Activated T-cell treated with anti-CD3 and anti-CD28 coated beads, Interleukin-2, amount 50 U/mL, for 24 hours (primary cell): ENCODE results near the gene PLCH2.
A peak's percentile ranks its signal among the peaks of the same experiment; 100 is the strongest.

Experiments
- DNase-seq: peaks from one replicate; pipeline ENCODE4 v3.0.0-alpha.2; 2020
- H3K27ac Mint-ChIP-seq: 2 replicates; pipeline ENCODE4 v1.8.0; 2020; ENCODE audit warnings: mild to moderate bottlenecking, mixed read lengths
- H3K27me3 Mint-ChIP-seq: 2 replicates; pipeline ENCODE4 v1.8.0; 2020; ENCODE audit warnings: mixed read lengths
- H3K36me3 Mint-ChIP-seq: 2 replicates; pipeline ENCODE4 v1.8.0; 2020; ENCODE audit warnings: low read depth, mixed read lengths
- H3K4me1 Mint-ChIP-seq: 2 replicates; pipeline ENCODE4 v1.8.0; 2020; ENCODE audit warnings: low read depth, mixed read lengths
- H3K4me3 Mint-ChIP-seq: 2 replicates; pipeline ENCODE4 v1.8.0; 2020; ENCODE audit warnings: mild to moderate bottlenecking, moderate library complexity, mixed read lengths
- H3K9me3 Mint-ChIP-seq: 2 replicates; pipeline ENCODE4 v1.8.0; 2020; ENCODE audit warnings: mixed read lengths

PLCH2 gene

DNA sequence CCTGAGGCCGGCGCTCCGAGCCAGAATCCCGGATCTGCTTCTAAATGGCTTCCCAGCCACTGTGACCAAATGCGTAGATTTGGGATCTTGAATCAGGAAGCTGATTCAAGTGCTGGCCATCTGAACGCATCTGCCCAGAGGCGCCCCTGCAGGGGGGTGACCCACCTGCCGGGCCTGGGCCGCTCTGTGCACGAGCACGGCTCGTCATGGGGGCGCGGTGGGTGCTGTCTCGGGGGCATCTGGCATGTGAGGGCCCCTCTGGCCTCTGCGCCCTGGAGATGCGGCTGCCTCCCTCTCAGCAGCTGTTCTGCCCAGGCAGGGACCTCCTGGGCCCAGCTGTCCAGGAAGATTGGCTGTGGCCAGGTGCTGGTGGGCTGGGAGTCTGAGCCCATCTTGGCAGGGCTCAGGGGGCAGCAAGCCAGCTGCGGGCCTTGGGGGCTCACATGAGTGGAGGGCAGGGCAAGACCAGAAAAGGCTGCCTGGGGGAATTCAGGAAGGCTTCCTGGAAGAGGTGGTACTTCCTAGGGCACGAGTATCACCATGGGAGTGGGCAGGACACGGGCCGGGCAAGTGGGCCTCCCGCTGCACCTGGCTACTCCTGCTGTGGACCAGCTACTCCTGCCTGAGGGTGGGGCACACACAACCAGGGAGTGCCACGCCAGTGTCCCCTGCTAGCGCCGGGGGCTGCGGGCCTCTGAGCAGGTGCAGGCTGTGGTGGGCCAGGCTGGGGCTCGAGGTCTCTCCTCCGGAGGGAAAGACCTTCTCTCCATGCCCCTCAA is 25.1 kb downstream of the PLCH2 start:
- H3K27ac Mint-ChIP-seq, result no peak overlapping the region
- H3K9me3 Mint-ChIP-seq, result no peaks in the 10 kb centered on the region
- no peak overlapping the region for H3K4me3 Mint-ChIP-seq
- no peaks in the 10 kb centered on the region for H3K36me3 Mint-ChIP-seq
- H3K27me3 Mint-ChIP-seq, result no peaks in the 10 kb centered on the region
- DNase-seq, result no peak
- peaks cover 15% of the 10 kb centered on the region for H3K4me1 Mint-ChIP-seq

GRCh38 chr1:2501820-2502119 is 25.7 kb downstream of the PLCH2 start:
- Mint-ChIP-seq H3K9me3 (no peaks in the 10 kb centered on the region), H3K27ac (no peak overlapping the region), H3K27me3 (no peaks in the 10 kb centered on the region), H3K4me3 (no peak overlapping the region), H3K36me3 (no peaks in the 10 kb centered on the region), H3K4me1 (peaks cover 13% of the 10 kb centered on the region)
- DNase-seq, result no peak

DNA sequence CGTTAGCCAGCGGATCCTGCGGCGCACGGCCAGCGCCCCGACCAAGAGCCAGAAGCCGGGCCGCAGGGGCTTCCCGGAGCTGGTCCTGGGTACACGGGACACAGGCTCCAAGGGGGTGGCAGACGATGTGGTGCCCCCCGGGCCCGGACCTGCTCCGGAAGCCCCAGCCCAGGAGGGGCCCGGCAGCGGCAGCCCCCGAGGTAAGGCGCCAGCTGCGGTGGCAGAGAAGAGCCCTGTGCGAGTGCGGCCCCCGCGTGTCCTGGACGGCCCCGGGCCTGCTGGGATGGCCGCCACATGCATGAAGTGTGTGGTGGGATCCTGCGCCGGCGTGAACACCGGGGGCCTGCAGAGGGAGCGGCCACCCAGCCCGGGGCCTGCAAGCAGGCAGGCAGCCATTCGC is 26.1 kb downstream of the PLCH2 start:
- Mint-ChIP-seq H3K36me3 (no peaks in the 10 kb centered on the region), H3K9me3 (no peaks in the 10 kb centered on the region), H3K4me1 (peaks cover 13% of the 10 kb centered on the region), H3K27me3 (no peaks in the 10 kb centered on the region), H3K27ac (no peak overlapping the region), H3K4me3 (no peak overlapping the region)
- no peak for DNase-seq

- no peaks in the 10 kb centered on the region for H3K36me3 Mint-ChIP-seq
- H3K9me3 Mint-ChIP-seq, result no peaks in the 10 kb centered on the region
- no peak overlapping the region for H3K4me3 Mint-ChIP-seq
- peaks cover 13% of the 10 kb centered on the region for H3K4me1 Mint-ChIP-seq
- no peaks in the 10 kb centered on the region for H3K27me3 Mint-ChIP-seq
- DNase-seq, result no peak
- no peak overlapping the region for H3K27ac Mint-ChIP-seq
Observed at GRCh38 chr1:2502661-2503553, 26.8 kb downstream of the PLCH2 start.

GRCh38 chr1:2503554-2504224 is 27.6 kb downstream of the PLCH2 start:
- Mint-ChIP-seq H3K27me3 (no peaks in the 10 kb centered on the region), H3K4me1 (peaks cover 13% of the 10 kb centered on the region), H3K9me3 (no peaks in the 10 kb centered on the region), H3K4me3 (no peak overlapping the region), H3K27ac (no peak overlapping the region), H3K36me3 (peaks cover 6% of the 10 kb centered on the region)
- no peak for DNase-seq

- peak overlapping the region; percentile 66 for H3K27ac Mint-ChIP-seq
- no peak overlapping the region for H3K4me3 Mint-ChIP-seq
- H3K27me3 Mint-ChIP-seq, result no peaks in the 10 kb centered on the region
Observed at GRCh38 chr1:2504225-2504948, 28.3 kb downstream of the PLCH2 start.

DNA sequence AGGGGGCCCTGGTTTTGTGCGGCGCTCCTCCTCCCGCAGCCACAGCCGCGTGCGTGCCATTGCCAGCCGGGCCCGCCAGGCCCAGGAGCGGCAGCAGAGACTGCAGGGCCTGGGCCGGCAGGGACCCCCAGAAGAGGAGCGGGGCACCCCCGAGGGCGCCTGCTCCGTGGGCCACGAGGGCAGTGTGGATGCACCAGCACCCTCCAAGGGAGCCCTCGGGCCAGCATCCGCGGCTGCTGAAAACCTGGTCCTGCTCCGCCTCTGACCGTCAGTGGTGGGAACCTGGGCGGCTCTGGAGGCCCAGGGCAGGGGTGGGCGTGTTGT is 28.8 kb downstream of the PLCH2 start:
- Mint-ChIP-seq H3K27ac (no peak overlapping the region), H3K27me3 (no peaks in the 10 kb centered on the region), H3K4me3 (no peak overlapping the region), H3K9me3 (no peaks in the 10 kb centered on the region), H3K36me3 (peaks cover 18% of the 10 kb centered on the region), H3K4me1 (peaks cover 9% of the 10 kb centered on the region)
- DNase-seq, result no peak

More at GRCh38 chr1:2504225-2504948, 28.3 kb downstream of the PLCH2 start:
- peaks cover 13% of the 10 kb centered on the region for H3K36me3 Mint-ChIP-seq
- H3K9me3 Mint-ChIP-seq, result no peaks in the 10 kb centered on the region
- DNase-seq, result no peak
- peaks cover 11% of the 10 kb centered on the region for H3K4me1 Mint-ChIP-seq

DNA sequence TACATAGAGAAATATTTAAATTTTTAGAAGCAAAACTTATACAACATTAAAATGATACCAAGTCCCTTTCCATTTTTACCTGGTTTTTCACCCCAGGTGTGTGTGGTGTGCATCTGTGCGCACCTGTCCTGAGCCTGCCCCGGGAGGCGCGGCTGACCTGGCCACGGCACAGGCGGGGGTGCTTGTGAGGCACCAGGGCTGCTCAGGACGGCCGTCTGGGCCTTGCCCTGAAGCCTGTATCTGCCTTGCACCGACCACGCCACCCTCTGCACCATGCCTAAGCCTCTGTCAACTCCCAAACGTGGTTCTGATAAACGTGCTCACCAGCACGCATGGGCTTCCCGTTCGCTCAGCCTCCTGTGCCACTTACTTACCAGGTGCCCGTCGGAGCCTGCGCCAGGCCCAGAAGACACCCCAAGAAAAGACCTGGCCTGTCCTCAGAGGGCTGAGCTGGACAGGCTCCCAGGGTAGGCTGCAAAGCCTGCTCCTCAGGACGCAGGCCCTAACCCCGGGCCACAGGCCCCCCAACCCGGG is 29.4 kb downstream of the PLCH2 start:
- Mint-ChIP-seq H3K36me3 (peaks cover 25% of the 10 kb centered on the region), H3K4me3 (no peak overlapping the region), H3K27ac (no peak overlapping the region), H3K9me3 (no peaks in the 10 kb centered on the region), H3K27me3 (no peaks in the 10 kb centered on the region), H3K4me1 (peaks cover 3% of the 10 kb centered on the region)
- no peak for DNase-seq

DNA sequence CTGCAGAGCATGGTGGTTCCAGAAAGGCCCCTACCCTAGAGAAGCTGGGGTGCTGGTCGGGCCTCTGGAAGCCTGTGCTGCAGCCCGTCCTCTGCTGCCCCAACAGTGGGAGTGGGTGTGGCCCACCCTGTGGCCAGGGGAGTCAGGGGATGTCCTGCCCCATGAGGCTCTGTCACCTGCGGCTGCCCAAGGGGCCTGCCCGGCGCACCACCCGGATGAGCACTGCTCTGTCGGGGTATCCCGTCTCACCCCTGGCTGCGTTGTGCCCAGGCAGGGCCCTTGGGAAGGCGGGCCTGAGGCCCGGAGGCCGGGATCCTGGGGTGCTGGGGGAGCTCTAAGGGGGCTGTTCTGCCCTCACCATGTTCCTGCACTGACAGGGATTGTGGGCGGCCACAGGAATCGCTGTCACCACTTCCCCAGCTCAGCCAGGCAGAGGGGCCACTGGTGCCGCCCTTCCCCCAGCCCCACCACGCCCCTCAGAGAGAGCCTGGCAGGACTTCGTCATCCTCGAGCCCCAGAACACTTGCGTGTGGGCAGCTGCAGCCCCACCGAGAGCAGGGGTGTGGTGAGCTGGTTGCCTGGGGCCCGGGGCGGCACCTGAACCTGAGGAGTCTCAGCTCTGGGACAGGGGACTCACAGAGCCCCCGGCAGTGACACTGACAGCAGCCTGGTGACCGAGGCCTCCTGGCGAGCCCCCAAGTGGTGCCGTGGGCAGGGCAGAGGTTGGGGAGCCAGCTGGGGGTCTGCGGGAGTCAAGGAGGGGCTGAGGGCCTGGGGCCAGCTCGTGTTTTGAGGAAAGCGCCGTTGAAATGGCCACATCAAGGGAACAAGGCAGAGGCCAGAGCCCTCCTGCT is 30.1 kb downstream of the PLCH2 start:
- Mint-ChIP-seq H3K4me1 (peaks cover 3% of the 10 kb centered on the region), H3K9me3 (no peaks in the 10 kb centered on the region), H3K4me3 (no peak overlapping the region), H3K36me3 (peaks cover 27% of the 10 kb centered on the region), H3K27ac (no peak overlapping the region), H3K27me3 (no peaks in the 10 kb centered on the region)
- no peak for DNase-seq

DNA sequence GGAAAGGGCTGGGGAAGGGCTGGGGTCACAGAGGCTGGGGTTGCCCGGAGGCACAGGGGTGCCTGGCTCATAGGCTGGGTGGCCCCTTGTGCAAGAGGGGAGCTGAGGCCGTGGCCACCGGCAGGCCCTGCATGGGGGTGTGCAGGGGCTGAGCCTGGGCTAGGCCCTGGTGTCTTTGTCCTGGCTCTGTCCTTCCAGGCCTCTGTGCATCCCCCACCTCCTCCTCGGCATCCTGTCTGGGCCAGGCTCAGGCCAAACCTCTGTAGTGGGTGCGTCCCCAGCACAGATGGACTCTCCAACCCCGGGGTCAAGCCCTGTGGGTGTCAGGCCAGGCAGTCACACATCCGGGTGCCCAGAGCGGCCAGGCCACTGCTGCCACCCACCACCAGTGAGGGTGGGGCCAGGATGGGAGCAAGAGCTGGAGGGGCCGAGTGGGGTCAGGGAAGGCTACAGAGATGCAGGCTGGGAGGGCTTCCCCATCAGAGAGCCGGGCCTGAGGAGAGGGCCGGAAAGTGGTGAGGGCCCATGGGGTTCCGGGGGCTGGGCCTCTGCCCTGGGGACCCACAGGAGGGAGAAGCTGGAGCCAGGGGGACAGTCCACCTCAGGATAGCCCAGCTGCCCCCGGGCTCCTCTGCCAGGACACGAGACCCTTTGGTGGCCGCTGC is 30.9 kb downstream of the PLCH2 start:
- no peak for DNase-seq
- Mint-ChIP-seq H3K27ac (no peak overlapping the region), H3K4me3 (no peak overlapping the region), H3K36me3 (peaks cover 35% of the 10 kb centered on the region), H3K4me1 (peaks cover 3% of the 10 kb centered on the region), H3K27me3 (no peaks in the 10 kb centered on the region), H3K9me3 (no peaks in the 10 kb centered on the region)

DNA sequence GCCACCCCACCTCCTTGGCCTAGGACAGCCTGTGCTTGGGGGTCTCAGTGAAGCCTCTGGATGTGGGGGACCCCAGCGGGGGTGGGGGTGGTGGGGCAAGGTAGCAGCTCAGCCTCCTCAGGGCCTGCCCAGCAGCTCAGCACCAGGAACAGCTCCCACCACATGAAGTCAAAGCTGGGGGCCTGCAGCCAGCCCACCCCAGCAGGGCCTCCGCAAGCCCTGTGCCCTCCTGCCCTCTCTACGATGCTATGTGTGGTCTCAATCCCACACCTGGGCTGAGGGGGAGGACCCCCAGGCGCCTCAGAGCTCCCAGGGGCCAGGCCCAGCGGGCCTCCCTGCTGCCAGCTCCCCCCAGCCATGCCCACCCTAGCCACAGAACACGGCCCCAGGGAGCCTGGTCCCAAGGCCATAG is 31.7 kb downstream of the PLCH2 start:
- no peaks in the 10 kb centered on the region for H3K9me3 Mint-ChIP-seq

DNA sequence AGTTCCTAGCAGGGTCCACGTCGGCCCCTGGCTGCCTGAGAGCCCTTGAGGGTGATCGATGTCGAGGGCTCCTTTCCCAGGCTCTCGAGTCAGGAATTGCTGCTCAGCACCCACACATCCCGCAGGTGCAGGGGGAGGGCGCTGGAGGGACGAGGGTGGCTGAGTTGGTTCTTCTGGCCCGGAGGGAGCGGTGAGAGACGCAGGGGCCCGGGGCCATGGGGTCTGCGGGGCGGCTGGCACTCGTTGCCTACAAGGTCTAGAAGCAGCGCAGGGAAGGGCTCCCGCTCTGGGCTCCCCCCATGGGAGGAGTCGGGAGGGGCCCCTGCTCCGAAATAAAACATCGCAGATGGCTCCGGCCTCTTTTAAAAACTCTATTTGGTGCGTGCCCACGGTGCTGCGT is 32.1 kb downstream of the PLCH2 start:
- peaks cover 47% of the 10 kb centered on the region for H3K36me3 Mint-ChIP-seq
- DNase-seq, result no peak
- peaks cover 3% of the 10 kb centered on the region for H3K4me1 Mint-ChIP-seq
- no peak overlapping the region for H3K27ac Mint-ChIP-seq
- no peaks in the 10 kb centered on the region for H3K27me3 Mint-ChIP-seq
- no peaks in the 10 kb centered on the region for H3K9me3 Mint-ChIP-seq
- no peak overlapping the region for H3K4me3 Mint-ChIP-seq

More for the DNA sequence above, 31.7 kb downstream of the PLCH2 start:
- H3K27ac Mint-ChIP-seq, result no peak overlapping the region
- no peaks in the 10 kb centered on the region for H3K27me3 Mint-ChIP-seq
- H3K4me1 Mint-ChIP-seq, result peaks cover 3% of the 10 kb centered on the region
- peaks cover 42% of the 10 kb centered on the region for H3K36me3 Mint-ChIP-seq
- DNase-seq, result no peak
- H3K4me3 Mint-ChIP-seq, result no peak overlapping the region

GRCh38 chr1:2508751-2509150 is 32.7 kb downstream of the PLCH2 start:
- Mint-ChIP-seq H3K4me1 (peaks cover 3% of the 10 kb centered on the region), H3K27me3 (no peaks in the 10 kb centered on the region), H3K36me3 (peaks cover 52% of the 10 kb centered on the region), H3K27ac (no peak overlapping the region), H3K4me3 (no peak overlapping the region), H3K9me3 (no peaks in the 10 kb centered on the region)
- DNase-seq, result no peak
